K562 (cell line): Measurements from ENCODE around the gene IQUB. TPM values are rescaled to one million over a fixed set of nuclear protein-coding genes. Genes with fewer than 3 reads are reported as not detected.
A peak's percentile ranks its signal among the peaks of the same experiment; 100 is the strongest.

Source experiments
- CCNT2 ChIP-seq: IDR thresholded peaks from 2 replicates; pipeline ENCODE4 v1.6.1; 2011; ENCODE audit warnings: borderline replicate concordance, low read depth, mild to moderate bottlenecking, moderate library complexity, mixed read lengths, low read length; ENCODE audit not compliant: insufficient read length; ENCODE audit errors: extremely low read depth
- CHCHD3 ChIP-seq: fragments of 250-450 bp; sonication (Bioruptor Pico); IDR thresholded peaks from 2 replicates; pipeline ENCODE4 v2.1.2; 2022; ENCODE audit warnings: mild to moderate bottlenecking
- EGR1 ChIP-seq: fragments of 450-650 bp; conservative IDR thresholded peaks from 2 replicates; pipeline ENCODE4 v1.6.1; 2017; ENCODE audit warnings: mild to moderate bottlenecking
- HEY1 ChIP-seq: fragments of 250-450 bp; sonication (Bioruptor Pico); IDR thresholded peaks from 2 replicates; pipeline ENCODE4 v1.5.0; 2020; ENCODE audit warnings: mild to moderate bottlenecking, moderate library complexity, borderline replicate concordance
- MAFG ChIP-seq: fragments of 450-650 bp; conservative IDR thresholded peaks from 2 replicates; pipeline ENCODE4 v1.6.1; 2016; ENCODE audit warnings: missing genetic modification characterization, missing compliant biosample characterization
- NFE2L1 ChIP-seq: fragments of 450-650 bp; IDR thresholded peaks from 2 replicates; pipeline ENCODE4 v1.6.1; 2016; ENCODE audit warnings: missing genetic modification characterization, low read depth, mild to moderate bottlenecking, missing compliant biosample characterization, moderate library complexity, borderline replicate concordance
- NFIC ChIP-seq: fragments of 450-650 bp; IDR thresholded peaks from 2 replicates; pipeline ENCODE4 v1.6.1; 2017; ENCODE audit warnings: mild to moderate bottlenecking, inconsistent platforms
- NFYB ChIP-seq: IDR thresholded peaks from 2 replicates; pipeline ENCODE4 v1.6.1; 2011; ENCODE audit warnings: mild to moderate bottlenecking, moderate library complexity; ENCODE audit not compliant: insufficient read length; ENCODE audit errors: extremely low read depth
- NONO ChIP-seq, 2 experiments: fragments of 200-400 bp in 1 of 2; fragments of 450-650 bp in 1 of 2; formaldehyde crosslinking in 1 of 2; IDR thresholded peaks; 2 replicates each; pipeline ENCODE4 v1.6.1; 2017; ENCODE audit warnings: low read depth in 2 of 2, mild to moderate bottlenecking in 2 of 2, moderate library complexity in 2 of 2, low read length in 1 of 2
- PHTF2 ChIP-seq: fragments of 250-450 bp; sonication (Bioruptor Pico); IDR thresholded peaks from 2 replicates; pipeline ENCODE4 v1.5.0; 2021; ENCODE audit warnings: mild to moderate bottlenecking
- PRPF4 ChIP-seq: fragments of 200-400 bp; formaldehyde crosslinking; IDR thresholded peaks from one replicate; pipeline ENCODE4 v1.6.1; 2017; ENCODE audit warnings: low read length, low read depth, mild to moderate bottlenecking; ENCODE audit not compliant: insufficient read depth, poor library complexity, severe bottlenecking
- PTTG1 ChIP-seq: fragments of 450-650 bp; IDR thresholded peaks from 2 replicates; pipeline ENCODE4 v1.6.1; 2016; ENCODE audit warnings: low read depth, mild to moderate bottlenecking, missing genetic modification characterization, missing compliant biosample characterization
- YBX1 ChIP-seq: fragments of 450-650 bp; IDR thresholded peaks from 2 replicates; pipeline ENCODE4 v1.7.1; 2016; ENCODE audit warnings: mild to moderate bottlenecking
- ZBED1 ChIP-seq: IDR thresholded peaks from 2 replicates; pipeline ENCODE4 v1.6.1; 2014
- ZNF778 ChIP-seq: fragments of 450-650 bp; formaldehyde crosslinking; IDR thresholded peaks from 2 replicates; pipeline ENCODE4 v1.4.0; 2020; ENCODE audit warnings: mild to moderate bottlenecking, moderate library complexity
- polyA plus RNA-seq, 8 experiments: library from polyadenylated mRNA; depleted of rRNA in 4 of 8; stranded (reverse) in 5 of 8; unstranded in 3 of 8; fragments of >200 nt; fragmentation: Nextera tagmentation in 2 of 8; fragmentation: Illumina TruSeq in 1 of 8; extraction: Ambion mirVana in 2 of 8; extraction: Trizol in 1 of 8; gene quantifications; 2 replicates each; pipeline versions ENCODE4 v1.2.1 to v1.2.3, GENCODE V29; 2011 to 2014; ENCODE audit warnings: inconsistent platforms in 1 of 8, missing spikeins in 1 of 8
- total RNA-seq, 7 experiments: library from RNA; depleted of rRNA in 6 of 7; stranded (reverse); fragments of >200 nt in 6 of 7; fragmentation: Illumina TruSeq in 2 of 7; extraction: Trizol in 2 of 7; gene quantifications; 2 replicates each; pipeline versions ENCODE4 v1.2.1 to v1.2.3, GENCODE V29; 2011 to 2021; ENCODE audit warnings: low replicate concordance in 1 of 7
- TF ChIP-seq, protein P1 (sequence below): fragments of 450-650 bp; IDR thresholded peaks from 2 replicates; pipeline ENCODE4 v1.6.1; 2016
- TF ChIP-seq, protein P2 (sequence below): fragments of 250-450 bp; sonication (Bioruptor Pico); IDR thresholded peaks from 2 replicates; pipeline ENCODE4 v1.4.0; 2020; ENCODE audit warnings: mild to moderate bottlenecking, moderate library complexity
- TF ChIP-seq, protein P3 (sequence below): sonication (generic); formaldehyde crosslinking; IDR thresholded peaks from 2 replicates; pipeline ENCODE4 v1.5.0; 2020; ENCODE audit warnings: missing genetic modification reagents
- TF ChIP-seq, protein P4 (sequence below), 2 experiments: IDR thresholded peaks; 2 replicates each; pipeline ENCODE4 v1.6.1; 2011; ENCODE audit warnings: borderline replicate concordance in 1 of 2, control low read depth in 1 of 2, low read depth in 1 of 2, low read length in 1 of 2, mild to moderate bottlenecking in 1 of 2, mixed read lengths in 1 of 2, moderate library complexity in 1 of 2; ENCODE audit not compliant: insufficient read depth in 1 of 2, insufficient read length in 1 of 2, poor library complexity in 1 of 2, severe bottlenecking in 1 of 2; ENCODE audit errors: extremely low read depth in 1 of 2
- TF ChIP-seq, protein P5 (sequence below): IDR thresholded peaks from 2 replicates; pipeline ENCODE4 v1.6.1; 2012; ENCODE audit warnings: low read depth, low read length, improper control_type of control experiment, borderline replicate concordance

IQUB gene
- total and polyA plus RNA-seq, 9 of the 15 experiments (the other 6 are each of a cell fraction or from before 2014, with no cell fraction given), result 0.62 to 2.6 (median 1.4) TPM

DNA sequence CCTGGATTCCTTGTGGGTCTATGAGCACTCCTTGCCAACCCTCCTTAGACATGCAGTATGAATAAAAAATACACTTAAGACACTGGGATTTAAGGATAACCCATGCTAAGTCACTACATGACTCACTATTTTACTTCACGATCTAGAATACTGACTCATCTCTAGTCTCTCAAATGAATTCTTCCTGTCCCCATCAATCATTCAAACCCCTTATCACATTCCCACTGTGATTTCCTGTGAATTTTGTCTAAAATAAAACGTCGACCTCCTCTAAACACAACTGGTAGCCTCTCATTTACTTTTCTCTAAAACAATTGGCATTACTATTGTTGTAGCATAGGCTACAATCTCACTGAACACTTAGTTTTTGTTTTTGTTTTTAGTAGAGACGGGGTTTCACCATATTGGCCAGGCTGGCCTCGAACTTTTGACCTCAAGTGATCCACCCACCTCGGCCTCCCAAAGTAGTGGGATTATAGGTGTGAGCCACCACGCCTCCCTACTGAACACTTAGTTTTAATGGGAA lies 3.9 kb upstream of the IQUB start (continued):
- TF ChIP-seq MAFG (tag), result peak; percentile 91
- TF ChIP-seq NFIC, result peak; percentile 19; the same call in 1 of the 2 replicates
- TF ChIP-seq, protein P1, sequence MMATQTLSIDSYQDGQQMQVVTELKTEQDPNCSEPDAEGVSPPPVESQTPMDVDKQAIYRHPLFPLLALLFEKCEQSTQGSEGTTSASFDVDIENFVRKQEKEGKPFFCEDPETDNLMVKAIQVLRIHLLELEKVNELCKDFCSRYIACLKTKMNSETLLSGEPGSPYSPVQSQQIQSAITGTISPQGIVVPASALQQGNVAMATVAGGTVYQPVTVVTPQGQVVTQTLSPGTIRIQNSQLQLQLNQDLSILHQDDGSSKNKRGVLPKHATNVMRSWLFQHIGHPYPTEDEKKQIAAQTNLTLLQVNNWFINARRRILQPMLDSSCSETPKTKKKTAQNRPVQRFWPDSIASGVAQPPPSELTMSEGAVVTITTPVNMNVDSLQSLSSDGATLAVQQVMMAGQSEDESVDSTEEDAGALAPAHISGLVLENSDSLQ, result peak; percentile 97
- no peak for TF ChIP-seq CCNT2
- TF ChIP-seq, protein P2, sequence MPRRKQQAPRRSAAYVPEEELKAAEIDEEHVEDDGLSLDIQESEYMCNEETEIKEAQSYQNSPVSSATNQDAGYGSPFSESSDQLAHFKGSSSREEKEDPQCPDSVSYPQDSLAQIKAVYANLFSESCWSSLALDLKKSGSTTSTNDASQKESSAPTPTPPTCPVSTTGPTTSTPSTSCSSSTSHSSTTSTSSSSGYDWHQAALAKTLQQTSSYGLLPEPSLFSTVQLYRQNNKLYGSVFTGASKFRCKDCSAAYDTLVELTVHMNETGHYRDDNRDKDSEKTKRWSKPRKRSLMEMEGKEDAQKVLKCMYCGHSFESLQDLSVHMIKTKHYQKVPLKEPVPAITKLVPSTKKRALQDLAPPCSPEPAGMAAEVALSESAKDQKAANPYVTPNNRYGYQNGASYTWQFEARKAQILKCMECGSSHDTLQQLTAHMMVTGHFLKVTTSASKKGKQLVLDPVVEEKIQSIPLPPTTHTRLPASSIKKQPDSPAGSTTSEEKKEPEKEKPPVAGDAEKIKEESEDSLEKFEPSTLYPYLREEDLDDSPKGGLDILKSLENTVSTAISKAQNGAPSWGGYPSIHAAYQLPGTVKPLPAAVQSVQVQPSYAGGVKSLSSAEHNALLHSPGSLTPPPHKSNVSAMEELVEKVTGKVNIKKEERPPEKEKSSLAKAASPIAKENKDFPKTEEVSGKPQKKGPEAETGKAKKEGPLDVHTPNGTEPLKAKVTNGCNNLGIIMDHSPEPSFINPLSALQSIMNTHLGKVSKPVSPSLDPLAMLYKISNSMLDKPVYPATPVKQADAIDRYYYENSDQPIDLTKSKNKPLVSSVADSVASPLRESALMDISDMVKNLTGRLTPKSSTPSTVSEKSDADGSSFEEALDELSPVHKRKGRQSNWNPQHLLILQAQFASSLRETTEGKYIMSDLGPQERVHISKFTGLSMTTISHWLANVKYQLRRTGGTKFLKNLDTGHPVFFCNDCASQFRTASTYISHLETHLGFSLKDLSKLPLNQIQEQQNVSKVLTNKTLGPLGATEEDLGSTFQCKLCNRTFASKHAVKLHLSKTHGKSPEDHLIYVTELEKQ (CRISPR knock-in tag), result no peak
- TF ChIP-seq, protein P3, sequence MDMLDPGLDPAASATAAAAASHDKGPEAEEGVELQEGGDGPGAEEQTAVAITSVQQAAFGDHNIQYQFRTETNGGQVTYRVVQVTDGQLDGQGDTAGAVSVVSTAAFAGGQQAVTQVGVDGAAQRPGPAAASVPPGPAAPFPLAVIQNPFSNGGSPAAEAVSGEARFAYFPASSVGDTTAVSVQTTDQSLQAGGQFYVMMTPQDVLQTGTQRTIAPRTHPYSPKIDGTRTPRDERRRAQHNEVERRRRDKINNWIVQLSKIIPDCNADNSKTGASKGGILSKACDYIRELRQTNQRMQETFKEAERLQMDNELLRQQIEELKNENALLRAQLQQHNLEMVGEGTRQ (CRISPR knock-in tag), result no peak
- no peak for TF ChIP-seq NONO (IDR thresholded peaks at IDR 0.05; ENCODE audit: low read depth in 2 of 2, low read length in 1 of 2)
- no peak; the same call in 1 of the 2 replicates for TF ChIP-seq NFE2L1 (tag)
- TF ChIP-seq PTTG1 (tag), result no peak
- no peak for TF ChIP-seq CHCHD3 (CRISPR knock-in tag)
- TF ChIP-seq NFYB, result no peak
- TF ChIP-seq, protein P4, sequence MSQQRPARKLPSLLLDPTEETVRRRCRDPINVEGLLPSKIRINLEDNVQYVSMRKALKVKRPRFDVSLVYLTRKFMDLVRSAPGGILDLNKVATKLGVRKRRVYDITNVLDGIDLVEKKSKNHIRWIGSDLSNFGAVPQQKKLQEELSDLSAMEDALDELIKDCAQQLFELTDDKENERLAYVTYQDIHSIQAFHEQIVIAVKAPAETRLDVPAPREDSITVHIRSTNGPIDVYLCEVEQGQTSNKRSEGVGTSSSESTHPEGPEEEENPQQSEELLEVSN (IDR thresholded peaks at IDR 0.05; ENCODE audit: borderline replicate concordance in 1 of 2, extremely low read depth in 1 of 2, insufficient read depth in 1 of 2, insufficient read length in 1 of 2, low read depth in 1 of 2, low read length in 1 of 2, poor library complexity in 1 of 2, severe bottlenecking in 1 of 2), result no peak
- no peak for TF ChIP-seq ZNF778
- TF ChIP-seq, protein P5, sequence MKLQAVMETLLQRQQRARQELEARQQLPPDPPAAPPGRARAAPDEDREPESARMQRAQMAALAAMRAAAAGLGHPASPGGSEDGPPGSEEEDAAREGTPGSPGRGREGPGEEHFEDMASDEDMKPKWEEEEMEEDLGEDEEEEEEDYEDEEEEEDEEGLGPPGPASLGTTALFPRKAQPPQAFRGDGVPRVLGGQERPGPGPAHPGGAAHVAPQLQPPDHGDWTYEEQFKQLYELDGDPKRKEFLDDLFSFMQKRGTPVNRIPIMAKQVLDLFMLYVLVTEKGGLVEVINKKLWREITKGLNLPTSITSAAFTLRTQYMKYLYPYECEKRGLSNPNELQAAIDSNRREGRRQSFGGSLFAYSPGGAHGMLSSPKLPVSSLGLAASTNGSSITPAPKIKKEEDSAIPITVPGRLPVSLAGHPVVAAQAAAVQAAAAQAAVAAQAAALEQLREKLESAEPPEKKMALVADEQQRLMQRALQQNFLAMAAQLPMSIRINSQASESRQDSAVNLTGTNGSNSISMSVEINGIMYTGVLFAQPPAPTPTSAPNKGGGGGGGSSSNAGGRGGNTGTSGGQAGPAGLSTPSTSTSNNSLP, result peak; percentile 95
- no peak for TF ChIP-seq PRPF4
- TF ChIP-seq EGR1, result peak; percentile 82
- no peak for TF ChIP-seq PHTF2 (CRISPR knock-in tag)
- no peak for TF ChIP-seq HEY1 (CRISPR knock-in tag)
- no peak for TF ChIP-seq YBX1
- no peak for TF ChIP-seq ZBED1
